ENCODE measurements around the gene PCBP3. TPM values are rescaled to one million over a fixed set of nuclear protein-coding genes. Genes with fewer than 3 reads are reported as not detected.

PCBP3 gene
- total RNA-seq, 2 experiments from 2014 or later = 3.4 to 3.8 TPM

- H3K4me3 Mint-ChIP-seq = no peak overlapping the region
- H3K27me3 ChIP-seq (ENCODE audit: control insufficient read depth in 1 of 2, insufficient read depth in 2 of 2, low read length in 2 of 2) = no peaks in the 10 kb centered on the region
- TF ChIP-seq, protein P1, sequence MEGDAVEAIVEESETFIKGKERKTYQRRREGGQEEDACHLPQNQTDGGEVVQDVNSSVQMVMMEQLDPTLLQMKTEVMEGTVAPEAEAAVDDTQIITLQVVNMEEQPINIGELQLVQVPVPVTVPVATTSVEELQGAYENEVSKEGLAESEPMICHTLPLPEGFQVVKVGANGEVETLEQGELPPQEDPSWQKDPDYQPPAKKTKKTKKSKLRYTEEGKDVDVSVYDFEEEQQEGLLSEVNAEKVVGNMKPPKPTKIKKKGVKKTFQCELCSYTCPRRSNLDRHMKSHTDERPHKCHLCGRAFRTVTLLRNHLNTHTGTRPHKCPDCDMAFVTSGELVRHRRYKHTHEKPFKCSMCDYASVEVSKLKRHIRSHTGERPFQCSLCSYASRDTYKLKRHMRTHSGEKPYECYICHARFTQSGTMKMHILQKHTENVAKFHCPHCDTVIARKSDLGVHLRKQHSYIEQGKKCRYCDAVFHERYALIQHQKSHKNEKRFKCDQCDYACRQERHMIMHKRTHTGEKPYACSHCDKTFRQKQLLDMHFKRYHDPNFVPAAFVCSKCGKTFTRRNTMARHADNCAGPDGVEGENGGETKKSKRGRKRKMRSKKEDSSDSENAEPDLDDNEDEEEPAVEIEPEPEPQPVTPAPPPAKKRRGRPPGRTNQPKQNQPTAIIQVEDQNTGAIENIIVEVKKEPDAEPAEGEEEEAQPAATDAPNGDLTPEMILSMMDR (IDR thresholded peaks at IDR 0.05) = no peak
- H3K9me3 Mint-ChIP-seq = no peaks in the 10 kb centered on the region
- no peaks in the 10 kb centered on the region for H3K27me3 Mint-ChIP-seq
- H3K4me1 ChIP-seq (ENCODE audit: insufficient read depth, low read length) = peaks cover 15% of the 10 kb centered on the region
- H3K36me3 ChIP-seq (ENCODE audit: insufficient read depth, low read length) = no peaks in the 10 kb centered on the region
- intact Hi-C loops (cut with DNase I, micrococcal nuclease) = no loop called here
- H3K9me3 ChIP-seq (ENCODE audit: control insufficient read depth in 1 of 2, insufficient read depth in 1 of 2, low read length in 2 of 2) = no peaks in the 10 kb centered on the region
- H3K4me3 ChIP-seq (ENCODE audit: low read length) = no peak overlapping the region
- H3K36me3 Mint-ChIP-seq (ENCODE audit: low read depth) = no peaks in the 10 kb centered on the region
- POLR2A ChIA-PET = no interaction called here
- no peak overlapping the region for H3K27ac ChIP-seq (ENCODE audit: low read depth in 1 of 2, low read length in 2 of 2)
- CTCF ChIA-PET = no interaction called here
- ATAC-seq (ENCODE audit: poor library complexity) (no peak), DNase-seq (no peak)
- no peak overlapping the region for H3K27ac Mint-ChIP-seq
- peaks cover 2% of the 10 kb centered on the region for H3K4me1 Mint-ChIP-seq (ENCODE audit: low read depth)
Observed at GRCh38 chr21:45898028-45898350, 254.5 kb downstream of the PCBP3 start.

DNA sequence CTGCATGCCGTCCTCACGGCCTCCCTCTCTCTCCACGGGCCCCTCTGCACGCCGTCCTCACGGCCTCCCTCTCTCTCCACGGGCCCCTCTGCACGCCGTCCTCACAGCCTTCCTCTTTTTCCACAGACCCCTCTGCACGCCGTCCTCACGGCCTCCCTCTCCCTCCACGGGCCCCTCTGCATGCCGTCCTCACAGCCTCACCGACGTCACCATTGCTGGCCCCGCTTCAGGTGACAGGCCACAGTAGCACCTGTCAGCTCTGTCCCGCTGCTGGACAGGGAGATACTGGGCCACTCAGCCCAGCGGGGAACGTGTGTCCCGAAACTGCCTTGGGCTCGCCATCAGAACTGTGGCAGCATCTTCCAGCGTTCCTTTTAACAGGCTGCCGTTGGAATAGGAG is 255.3 kb downstream of the PCBP3 start:
- TF ChIP-seq, protein P1 (IDR thresholded peaks at IDR 0.05) = no peak
- intact Hi-C loops (cut with DNase I, micrococcal nuclease) = no loop called here
- POLR2A ChIA-PET = no interaction called here
- H3K27me3 ChIP-seq (ENCODE audit: control insufficient read depth in 1 of 2, insufficient read depth in 2 of 2, low read length in 2 of 2) = no peaks in the 10 kb centered on the region
- Mint-ChIP-seq H3K27me3 (no peaks in the 10 kb centered on the region), H3K4me1 (ENCODE audit: low read depth) (no peaks in the 10 kb centered on the region), H3K9me3 (no peaks in the 10 kb centered on the region), H3K27ac (no peak overlapping the region), H3K36me3 (ENCODE audit: low read depth) (no peaks in the 10 kb centered on the region), H3K4me3 (no peak overlapping the region)
- ATAC-seq (ENCODE audit: poor library complexity) (no peak), DNase-seq (no peak)
- CTCF ChIA-PET = no interaction called here
- no peak overlapping the region for H3K4me3 ChIP-seq (ENCODE audit: low read length)
- no peak overlapping the region for H3K27ac ChIP-seq (ENCODE audit: low read depth in 1 of 2, low read length in 2 of 2)
- H3K9me3 ChIP-seq (ENCODE audit: control insufficient read depth in 1 of 2, insufficient read depth in 1 of 2, low read length in 2 of 2) = no peaks in the 10 kb centered on the region
- peaks cover 7% of the 10 kb centered on the region for H3K4me1 ChIP-seq (ENCODE audit: insufficient read depth, low read length)
- no peaks in the 10 kb centered on the region for H3K36me3 ChIP-seq (ENCODE audit: insufficient read depth, low read length)

GRCh38 chr21:45899317-45900033 is 255.9 kb downstream of the PCBP3 start:
- Histone ChIP-seq H3K36me3 (ENCODE audit: insufficient read depth, low read length) (no peaks in the 10 kb centered on the region), H3K27ac (ENCODE audit: low read depth in 1 of 2, low read length in 2 of 2) (no peak overlapping the region), H3K27me3 (ENCODE audit: control insufficient read depth in 1 of 2, insufficient read depth in 2 of 2, low read length in 2 of 2) (no peaks in the 10 kb centered on the region), H3K4me3 (ENCODE audit: low read length) (no peak overlapping the region), H3K4me1 (ENCODE audit: insufficient read depth, low read length) (peaks cover under 1% of the 10 kb centered on the region), H3K9me3 (ENCODE audit: control insufficient read depth in 1 of 2, insufficient read depth in 1 of 2, low read length in 2 of 2) (no peaks in the 10 kb centered on the region)
- Mint-ChIP-seq H3K9me3 (no peaks in the 10 kb centered on the region), H3K4me3 (no peak overlapping the region), H3K27me3 (no peaks in the 10 kb centered on the region), H3K36me3 (ENCODE audit: low read depth) (no peaks in the 10 kb centered on the region), H3K4me1 (ENCODE audit: low read depth) (no peaks in the 10 kb centered on the region), H3K27ac (no peak overlapping the region)
- no peak for ATAC-seq (ENCODE audit: poor library complexity)
- ChIA-PET POLR2A (interaction anchor here (0.7 kb wide), 1 partner anchor 1849 kb away, joined by 3 read pairs; no protein-coding TSS in a partner anchor), CTCF (no interaction called here)
- TF ChIP-seq, protein P1 (IDR thresholded peaks at IDR 0.05) = no peak
- DNase-seq = no peak
- intact Hi-C loops (cut with DNase I, micrococcal nuclease) = no loop called here

Data from CD4-positive, alpha-beta T cell (primary cell).